Endothelial cell of umbilical vein (primary cell): ENCODE measurements around the gene SYTL1. TPM values are rescaled to one million over a fixed set of nuclear protein-coding genes. Genes with fewer than 3 reads are reported as not detected.

Experiments used
- BruUV-seq: library from RNA; stranded (reverse); fragments of 400-500 nt; replicated peaks from 2 replicates; lab custom pipeline; 2021; lab: Mats Ljungman, UMichigan
- CTCF ChIA-PET: fragments of 300-600, 350-600 bp; sonication (Branson Sonifier 250); formaldehyde crosslinking; loops from one replicate; lab custom pipeline; 2021; ENCODE audit warnings: antibody characterized with exemption, inconsistent platforms; lab: Charles Lee
- POLR2A ChIA-PET: fragments of 300-600, 350-600 bp; sonication (Branson Sonifier 250); formaldehyde crosslinking; loops from one replicate; lab custom pipeline; 2021; ENCODE audit warnings: antibody characterized with exemption, inconsistent platforms; lab: Charles Lee
- DNase-seq: peaks from one replicate; pipeline ENCODE4 v3.0.0-alpha.2; 2011; ENCODE audit warnings: low read depth, low spot score
- FAIRE-seq: peaks from 2 replicates; lab custom pipeline; 2011; peaks lifted over from hg19 to GRCh38; lab: Jason Lieb, UNC
- H2AFZ ChIP-seq: 2 replicates; pipeline ENCODE4 v1.6.0; 2012; ENCODE audit warnings: low read depth, low read length, control low read depth, inconsistent platforms
- H3K27ac ChIP-seq: 2 replicates; pipeline ENCODE4 v1.5.1; 2011; ENCODE audit warnings: low read depth, mild to moderate bottlenecking, control low read depth, low read length, moderate library complexity; ENCODE audit not compliant: insufficient read depth
- H3K27me3 ChIP-seq, 2 experiments: 2 replicates each; pipeline versions ENCODE4 v1.6.0 to v1.6.1; 2011; ENCODE audit warnings: low read length in 2 of 2, mixed read lengths in 1 of 2; ENCODE audit not compliant: control insufficient read depth in 2 of 2, insufficient read depth in 2 of 2
- H3K36me3 ChIP-seq, 2 experiments: 2 replicates in 1 of 2; 3 replicates in 1 of 2; pipeline ENCODE4 v1.5.1; 2011; ENCODE audit warnings: low read length in 2 of 2, mild to moderate bottlenecking in 1 of 2, moderate library complexity in 1 of 2; ENCODE audit not compliant: control insufficient read depth in 2 of 2, insufficient read depth in 2 of 2; ENCODE audit errors: extremely low read depth in 1 of 2
- H3K4me1 ChIP-seq: 3 replicates; pipeline ENCODE4 v1.5.1; 2011; ENCODE audit warnings: mild to moderate bottlenecking, low read length; ENCODE audit not compliant: control insufficient read depth, insufficient read depth; ENCODE audit errors: extremely low read depth
- H3K4me2 ChIP-seq: 2 replicates; pipeline ENCODE4 v1.6.1; 2011; ENCODE audit warnings: low read length, control low read depth, mixed read lengths; ENCODE audit not compliant: insufficient read depth
- H3K4me3 ChIP-seq, 3 experiments: fragments of 200-600 bp in 1 of 3; sonication (generic), shearing (Covaris generic) in 1 of 3; replicated peaks in 1 of 3; 2 replicates each; pipeline ENCODE4 v1.5.1; 2011 to 2016; ENCODE audit warnings: control low read depth in 3 of 3, low read length in 3 of 3, mild to moderate bottlenecking in 2 of 3, inconsistent platforms in 1 of 3, low read depth in 1 of 3, moderate library complexity in 1 of 3; ENCODE audit not compliant: insufficient read depth in 1 of 3
- H3K79me2 ChIP-seq: 2 replicates; pipeline ENCODE4 v1.6.0; 2012; ENCODE audit warnings: low read length, inconsistent platforms; ENCODE audit not compliant: control insufficient read depth, insufficient read depth
- H3K9ac ChIP-seq: replicated peaks from 2 replicates; pipeline ENCODE3; 2011; ENCODE audit warnings: low read length, control low read depth; ENCODE audit not compliant: insufficient read depth; ENCODE audit errors: extremely low read depth
- H3K9me1 ChIP-seq: replicated peaks from 3 replicates; pipeline ENCODE4 v1.6.0; 2011; ENCODE audit warnings: mild to moderate bottlenecking, low read length; ENCODE audit not compliant: control insufficient read depth, insufficient read depth; ENCODE audit errors: extremely low read depth
- H3K9me3 ChIP-seq: replicated peaks from 2 replicates; pipeline ENCODE4 v1.5.1; 2012; ENCODE audit warnings: low read length, inconsistent platforms; ENCODE audit not compliant: control insufficient read depth, insufficient read depth
- H4K20me1 ChIP-seq: replicated peaks from 2 replicates; pipeline ENCODE3; 2011; ENCODE audit warnings: mild to moderate bottlenecking, low read length; ENCODE audit not compliant: control insufficient read depth, insufficient read depth; ENCODE audit errors: extremely low read depth
- CTCF ChIP-seq, 2 donors: IDR thresholded peaks; 1 replicate in 1 of 2; 2 replicates in 1 of 2; pipeline ENCODE4 v1.5.1; 2011; ENCODE audit warnings: low read length in 2 of 2, mild to moderate bottlenecking in 2 of 2, moderate library complexity in 2 of 2, control low read depth in 1 of 2, inconsistent platforms in 1 of 2, low read depth in 1 of 2; ENCODE audit not compliant: insufficient read depth in 1 of 2; ENCODE audit errors: extremely low read depth in 1 of 2
- EZH2 ChIP-seq: IDR thresholded peaks from 2 replicates; pipeline ENCODE4 v1.6.1; 2012; ENCODE audit warnings: borderline replicate concordance, low read depth, mild to moderate bottlenecking, moderate library complexity, low read length, inconsistent platforms; ENCODE audit not compliant: severe bottlenecking
- MAX ChIP-seq: IDR thresholded peaks from 2 replicates; pipeline ENCODE4 v1.6.1; 2011; ENCODE audit not compliant: insufficient read depth, insufficient read length
- POLR2A ChIP-seq: IDR thresholded peaks from 2 replicates; pipeline ENCODE4 v1.6.1; 2012; ENCODE audit warnings: low read depth, mild to moderate bottlenecking, control low read depth, low read length
- POLR2AphosphoS5 ChIP-seq: IDR thresholded peaks from 2 replicates; pipeline ENCODE4 v1.6.1; 2012; ENCODE audit warnings: low read depth, mild to moderate bottlenecking, control low read depth, low read length, moderate library complexity; ENCODE audit not compliant: insufficient read depth
- dilution Hi-C: fragments of 300-500 bp; cut with MboI; formaldehyde crosslinking; loops from one replicate; pipeline ENCODE4 v1.15.0; 2019; ENCODE audit warnings: low sequenced_read_pairs; ENCODE audit not compliant: extremely low pct_ligation_motif_present
- intact Hi-C: fragments of 100-400 bp; cut with micrococcal nuclease; formaldehyde crosslinking; loops from one replicate; pipeline ENCODE4 v1.10.0; 2022
- polyA plus RNA-seq, 4 experiments: library from polyadenylated mRNA; depleted of rRNA in 3 of 4; stranded (reverse) in 3 of 4; unstranded in 1 of 4; fragments of >200 nt; gene quantifications; 2 replicates each; pipeline versions ENCODE4 v1.2.1 to v1.2.3, GENCODE V29; 2011 to 2012; ENCODE audit warnings: missing spikeins in 1 of 4
- total RNA-seq: library from RNA; stranded (reverse); gene quantifications from 2 replicates; pipeline ENCODE4 v1.2.3, GENCODE V29; 2021

SYTL1 gene
- total and polyA plus RNA-seq, 2 donors (not counting 3 experiments of a cell fraction or from before 2014, with no cell fraction given) = 0.04 TPM; not detected in 1

- H3K9me1 ChIP-seq = no peaks in the 10 kb centered on the region
- H2AFZ ChIP-seq = peak overlapping the region; percentile 94
- dilution Hi-C loops (no loop called here), intact Hi-C loops (loop anchor here (1.0 kb wide), 1 partner anchor 26 kb away; the partner anchor contains the start of gene GPR3)
- H3K4me3 ChIP-seq = peak overlapping the region; percentile 62 to 81 (median 79)
- H3K9me3 ChIP-seq = no peaks in the 10 kb centered on the region
- no peaks in the 10 kb centered on the region for H4K20me1 ChIP-seq
- H3K79me2 ChIP-seq = no peaks in the 10 kb centered on the region
- no peak for FAIRE-seq
- DNase-seq = peak; percentile 76
- H3K27me3 ChIP-seq = no peaks in the 10 kb centered on the region
- peak; percentile 54 for TF ChIP-seq POLR2AphosphoS5
- TF ChIP-seq CTCF (IDR thresholded peaks at IDR 0.05; ENCODE audit: extremely low read depth in 1 of 2, insufficient read depth in 1 of 2, low read depth in 1 of 2, low read length in 2 of 2) = no peak
- TF ChIP-seq EZH2 = no peak
- TF ChIP-seq POLR2A = no peak
- TF ChIP-seq MAX = no peak
- ChIA-PET POLR2A (interaction anchor here (0.6 to 1.7 kb wide), 7 partner anchors 11 to 1145 kb away, joined by 3 to 5 read pairs (median 4); partner anchors contain the start of gene AHDC1), CTCF (interaction anchor here (0.7 to 6.8 kb wide), 26 partner anchors 9 to 303 kb away, joined by 3 to 57 read pairs (median 5); partner anchors contain the start of genes CD164L2, FCN3 and GPR3)
- H3K4me2 ChIP-seq = peak overlapping the region; percentile 80
- H3K4me1 ChIP-seq = peaks cover 15% of the 10 kb centered on the region
- H3K9ac ChIP-seq = peak overlapping the region; percentile 83
- H3K36me3 ChIP-seq = peaks cover 0 to 2% of the 10 kb centered on the region in 2 experiments
- peak overlapping the region; percentile 85 for H3K27ac ChIP-seq
- no TSS peak for BruUV-seq
Observed at GRCh38 chr1:27366113-27366410, 24.2 kb downstream of the SYTL1 start.
